C4-2B (cell line): ENCODE measurements around the gene CFAP126.

ENCODE experiments used
- ZFX ChIP-seq: fragments of 450-650 bp; IDR thresholded peaks from 2 replicates; pipeline ENCODE4 v1.6.1; 2017
- TF ChIP-seq, protein P1 (sequence below): fragments of 450-650 bp; conservative IDR thresholded peaks from 2 replicates; pipeline ENCODE4 v1.5.1; 2017; ENCODE audit warnings: mild to moderate bottlenecking

DNA sequence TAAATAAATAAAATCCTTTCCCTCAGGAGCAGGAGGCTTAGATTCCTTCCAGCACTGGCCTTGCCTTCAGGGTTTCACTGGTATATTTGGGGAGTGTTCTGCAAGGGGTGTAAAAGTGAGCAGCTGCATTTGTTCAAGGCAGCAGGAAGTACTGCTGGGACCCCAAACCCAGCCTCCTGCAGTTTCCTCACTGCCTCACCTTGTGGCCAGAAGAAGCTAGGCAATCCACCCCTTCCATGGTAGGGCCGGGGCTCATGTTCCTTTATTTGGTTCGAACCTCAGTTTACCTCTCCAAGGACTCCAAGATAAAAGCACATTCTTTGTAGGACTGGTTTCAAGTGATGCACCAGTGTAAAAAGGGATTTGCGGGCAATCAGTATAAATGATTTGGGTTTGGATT is 21.0 kb upstream of the CFAP126 start:
- TF ChIP-seq, protein P1, sequence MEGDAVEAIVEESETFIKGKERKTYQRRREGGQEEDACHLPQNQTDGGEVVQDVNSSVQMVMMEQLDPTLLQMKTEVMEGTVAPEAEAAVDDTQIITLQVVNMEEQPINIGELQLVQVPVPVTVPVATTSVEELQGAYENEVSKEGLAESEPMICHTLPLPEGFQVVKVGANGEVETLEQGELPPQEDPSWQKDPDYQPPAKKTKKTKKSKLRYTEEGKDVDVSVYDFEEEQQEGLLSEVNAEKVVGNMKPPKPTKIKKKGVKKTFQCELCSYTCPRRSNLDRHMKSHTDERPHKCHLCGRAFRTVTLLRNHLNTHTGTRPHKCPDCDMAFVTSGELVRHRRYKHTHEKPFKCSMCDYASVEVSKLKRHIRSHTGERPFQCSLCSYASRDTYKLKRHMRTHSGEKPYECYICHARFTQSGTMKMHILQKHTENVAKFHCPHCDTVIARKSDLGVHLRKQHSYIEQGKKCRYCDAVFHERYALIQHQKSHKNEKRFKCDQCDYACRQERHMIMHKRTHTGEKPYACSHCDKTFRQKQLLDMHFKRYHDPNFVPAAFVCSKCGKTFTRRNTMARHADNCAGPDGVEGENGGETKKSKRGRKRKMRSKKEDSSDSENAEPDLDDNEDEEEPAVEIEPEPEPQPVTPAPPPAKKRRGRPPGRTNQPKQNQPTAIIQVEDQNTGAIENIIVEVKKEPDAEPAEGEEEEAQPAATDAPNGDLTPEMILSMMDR: no peak
- TF ChIP-seq ZFX: no peak
